H1 (cell line): ENCODE results near the gene CEP85.

Experiments
- CBX5 ChIP-seq: fragments of 300-800, 300-1000 bp; sonication (generic); IDR thresholded peaks from 2 replicates; pipeline ENCODE4 v1.7.1; 2016; ENCODE audit warnings: antibody characterized with exemption, low read length, low read depth
- EZH2 ChIP-seq: fragments of 200-600 bp; sonication (generic); IDR thresholded peaks from 2 replicates; pipeline ENCODE4 v1.7.1; 2012; ENCODE audit warnings: low read depth, mild to moderate bottlenecking, moderate library complexity, low read length, inconsistent platforms; ENCODE audit not compliant: severe bottlenecking
- ZNF274 ChIP-seq: IDR thresholded peaks from 2 replicates; pipeline ENCODE4 v1.7.0; 2012; ENCODE audit warnings: low read length, borderline replicate concordance; ENCODE audit errors: extremely low read depth
- TF ChIP-seq, protein P1 (sequence below): IDR thresholded peaks from 2 replicates; pipeline ENCODE4 v1.6.1; 2011; ENCODE audit warnings: low read depth, mild to moderate bottlenecking, low read length; ENCODE audit not compliant: insufficient read depth

GRCh38 chr1:26317612-26318337 lies 83.8 kb downstream of the CEP85 start, which contains the start of gene CD52:
- TF ChIP-seq, protein P1, sequence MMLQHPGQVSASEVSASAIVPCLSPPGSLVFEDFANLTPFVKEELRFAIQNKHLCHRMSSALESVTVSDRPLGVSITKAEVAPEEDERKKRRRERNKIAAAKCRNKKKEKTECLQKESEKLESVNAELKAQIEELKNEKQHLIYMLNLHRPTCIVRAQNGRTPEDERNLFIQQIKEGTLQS = no peak
- TF ChIP-seq ZNF274 = no peak
- TF ChIP-seq EZH2 = no peak
- no peak for TF ChIP-seq CBX5
